UCSD-AML1 (cell line): ENCODE results near the gene PTPRM.
"Not testable (repeated sequence)": the region's sequence is repeated elsewhere in the genome, so short reads cannot be mapped to it uniquely, and the experiment has no call there.

Experiments used
- DNase-seq: peaks from one replicate; lab custom pipeline; 2025; ENCODE audit not compliant: unreplicated experiment; lab: John Stamatoyannopoulos, UW

PTPRM gene

GRCh38 chr18:7721532-7721931 lies 154.4 kb downstream of the PTPRM start:
- DNase-seq, result no peak

DNA sequence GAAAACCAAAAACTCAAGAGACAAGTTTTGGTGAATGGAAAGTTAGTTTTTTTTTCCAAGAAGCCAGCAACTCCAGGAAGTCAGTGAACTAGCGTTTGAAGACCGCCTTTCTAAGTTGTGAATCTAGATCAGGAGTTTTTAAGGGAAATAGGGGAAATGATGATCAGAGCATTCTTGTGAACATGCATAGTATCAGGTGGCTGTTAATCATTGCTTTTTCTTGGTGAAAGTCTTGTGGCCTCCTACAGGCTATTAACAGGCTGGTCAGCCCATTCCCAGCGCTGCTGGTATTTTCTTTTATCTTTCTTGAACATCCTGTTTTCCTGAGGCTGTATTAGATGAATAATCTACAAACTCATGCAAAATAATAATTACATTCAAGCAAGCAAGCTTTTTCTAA lies 155.8 kb downstream of the PTPRM start:
- no peak for DNase-seq

DNA sequence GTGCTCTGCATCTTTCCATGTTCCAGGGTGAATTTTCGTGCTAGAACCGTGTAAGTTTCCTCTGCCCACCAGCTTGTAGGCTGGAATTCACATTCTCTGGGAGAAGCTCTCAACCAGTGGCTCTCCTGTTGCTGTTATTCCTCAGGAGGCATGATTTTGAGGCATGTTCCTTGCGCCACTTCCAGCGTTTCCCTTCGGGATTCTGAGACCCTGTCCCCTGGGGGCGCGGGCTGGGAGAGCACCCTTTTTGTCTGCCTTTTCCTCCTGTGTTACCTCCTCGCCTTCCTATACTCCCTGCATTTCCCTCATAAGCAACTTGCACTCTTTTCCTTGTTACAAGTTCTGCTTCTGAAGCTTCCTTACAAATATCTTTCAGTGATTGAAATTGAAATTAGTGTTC lies 156.4 kb downstream of the PTPRM start:
- no peak for DNase-seq

DNA sequence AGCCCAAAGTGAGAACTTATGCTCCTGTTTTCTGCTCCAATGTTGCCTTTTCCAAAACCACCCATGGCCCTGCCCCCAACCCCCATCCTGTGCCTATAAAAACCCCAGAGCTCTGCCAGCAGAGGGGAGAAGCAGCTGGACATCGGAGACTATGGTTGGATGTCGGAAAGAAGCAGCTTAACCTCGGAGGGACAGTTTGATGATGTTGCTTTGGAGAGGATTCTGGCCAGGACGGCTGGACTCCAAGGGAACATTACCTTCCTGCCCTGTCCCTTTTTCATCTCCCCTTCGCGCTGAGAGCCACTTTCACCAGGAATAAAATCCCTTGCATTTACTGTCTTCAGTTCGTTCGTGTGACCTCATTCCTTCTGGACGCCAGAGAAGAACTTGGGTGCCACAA lies 158.4 kb downstream of the PTPRM start:
- DNase-seq, result no peak

GRCh38 chr18:7725897-7726296 lies 158.8 kb downstream of the PTPRM start:
- DNase-seq, result no peak

DNA sequence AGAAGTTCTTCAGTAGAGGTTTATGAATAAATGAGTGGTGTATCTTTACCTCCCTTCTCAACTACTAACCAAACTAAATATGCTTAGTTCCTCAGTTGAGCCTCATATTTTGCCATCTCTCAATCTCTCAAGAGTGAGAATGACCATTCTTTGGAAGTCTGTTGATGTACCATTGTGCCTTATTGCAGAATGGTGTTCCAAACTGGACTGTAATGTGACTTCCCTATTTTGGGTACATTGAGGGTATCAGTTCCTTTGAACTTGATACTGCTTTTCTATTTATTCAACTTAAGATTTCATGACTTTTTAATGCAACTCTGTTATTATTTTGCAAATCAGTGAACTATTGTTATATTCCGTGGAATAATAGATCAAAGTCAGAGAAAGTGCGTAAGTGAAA lies 159.4 kb downstream of the PTPRM start:
- no peak for DNase-seq

DNA sequence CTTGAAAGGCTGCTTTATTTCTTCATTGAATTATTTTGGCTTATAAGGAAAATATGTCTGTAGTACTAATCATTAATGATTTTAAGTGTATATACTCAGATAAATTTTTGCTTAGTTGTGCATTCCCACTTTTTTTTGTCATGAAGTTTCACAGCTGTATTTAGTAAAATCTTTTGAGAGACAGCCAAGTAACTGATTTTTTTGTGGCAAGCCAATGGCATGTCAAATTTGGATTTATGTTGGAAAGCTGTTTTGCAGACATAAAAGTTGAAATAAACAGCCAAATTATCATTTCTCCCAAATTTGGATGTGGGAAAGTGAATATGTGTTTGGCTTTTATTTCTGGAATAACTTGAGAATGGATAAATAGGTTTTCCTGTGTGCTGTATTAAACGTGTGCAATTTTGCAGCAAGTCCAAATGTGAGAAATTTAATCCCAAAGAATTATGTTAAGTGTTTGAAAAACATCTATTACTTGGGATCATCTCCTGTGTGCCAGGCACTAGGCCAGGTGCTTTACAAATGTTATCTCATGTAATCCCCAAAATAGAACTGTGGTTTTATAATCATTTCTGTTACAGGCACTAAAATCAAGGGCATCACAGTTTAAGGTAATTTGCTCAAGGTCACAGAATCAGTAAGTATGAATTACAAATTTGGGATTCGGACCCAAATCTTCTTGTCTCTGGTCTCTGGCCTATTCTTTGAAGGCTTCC lies 160.4 kb downstream of the PTPRM start:
- DNase-seq, result no peak

DNA sequence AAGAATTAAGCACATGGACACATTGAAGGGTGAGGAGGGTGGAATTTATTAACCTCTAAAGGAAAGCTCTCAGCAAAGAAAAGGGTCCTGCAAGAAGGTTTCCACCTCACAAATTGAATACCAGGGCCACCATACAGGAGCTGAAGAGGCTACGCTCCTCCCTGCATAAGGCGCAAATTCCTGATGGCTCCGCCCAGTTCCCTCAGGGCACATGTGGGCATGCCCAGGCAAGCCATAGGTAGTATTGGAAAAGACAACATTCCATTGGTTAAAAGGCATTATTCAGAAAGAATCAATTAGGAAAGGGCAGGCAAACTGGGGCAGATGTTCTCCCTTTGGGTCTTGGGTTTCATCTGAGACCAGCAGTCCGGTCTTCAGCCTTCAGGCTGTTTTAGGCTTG lies 161.2 kb downstream of the PTPRM start:
- no peak for DNase-seq

DNA sequence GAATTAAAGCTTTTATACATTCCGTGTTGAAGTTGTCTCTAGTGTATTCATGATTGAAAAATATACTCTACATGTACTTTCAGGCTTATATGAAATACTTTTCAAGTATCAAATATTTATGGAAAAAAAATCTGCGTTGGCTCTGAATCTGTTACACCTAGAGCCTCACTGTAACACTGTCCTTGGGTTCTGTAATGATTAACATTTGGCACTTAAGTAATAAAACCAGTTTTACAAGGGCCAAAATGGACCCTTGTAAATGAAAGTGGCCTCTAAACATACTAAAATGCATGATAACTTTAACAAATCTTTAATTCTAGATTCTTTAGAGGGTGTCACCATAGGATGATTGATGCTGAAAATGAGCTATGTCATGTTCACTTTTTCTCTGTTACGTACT lies 162.8 kb downstream of the PTPRM start:
- DNase-seq, result no peak

DNA sequence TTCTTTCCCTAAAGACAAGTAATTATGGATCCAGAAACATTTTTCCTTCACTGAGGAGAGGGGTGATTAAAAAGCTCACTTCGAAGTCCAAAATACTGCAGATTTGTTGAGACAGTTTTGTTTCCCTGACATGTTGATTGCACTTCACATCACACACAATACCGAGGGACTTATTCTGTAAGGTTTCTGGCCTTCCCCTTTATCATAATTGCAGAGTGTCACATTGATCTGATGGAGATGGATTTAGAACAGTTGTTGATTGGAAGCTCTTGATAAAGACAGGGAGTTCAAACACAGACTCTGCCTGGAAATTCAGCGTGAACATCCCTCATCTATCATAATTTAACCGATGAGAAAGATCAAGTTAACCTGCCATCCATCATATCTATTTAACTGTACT lies 163.6 kb downstream of the PTPRM start:
- no peak for DNase-seq

DNA sequence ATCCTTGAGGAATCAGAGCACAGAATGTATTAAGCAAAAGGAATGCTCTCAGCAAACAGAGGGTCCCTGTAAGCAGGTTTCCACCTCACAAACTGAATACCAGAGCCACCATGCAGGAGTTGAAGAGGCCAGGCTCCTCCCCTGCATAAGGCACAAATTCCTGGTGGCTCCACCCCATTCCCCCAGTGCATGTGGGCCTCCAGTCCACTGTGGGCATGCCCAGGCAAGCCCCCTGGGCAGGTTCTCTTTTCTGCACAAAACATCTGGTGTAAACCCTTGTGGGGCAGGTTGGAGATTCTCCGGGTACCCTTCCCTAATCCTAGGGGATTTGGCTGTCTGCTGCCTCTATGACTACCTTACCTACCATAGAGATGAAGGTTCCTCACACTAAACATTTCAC lies 166.5 kb downstream of the PTPRM start:
- DNase-seq, result peak; percentile 20

DNA sequence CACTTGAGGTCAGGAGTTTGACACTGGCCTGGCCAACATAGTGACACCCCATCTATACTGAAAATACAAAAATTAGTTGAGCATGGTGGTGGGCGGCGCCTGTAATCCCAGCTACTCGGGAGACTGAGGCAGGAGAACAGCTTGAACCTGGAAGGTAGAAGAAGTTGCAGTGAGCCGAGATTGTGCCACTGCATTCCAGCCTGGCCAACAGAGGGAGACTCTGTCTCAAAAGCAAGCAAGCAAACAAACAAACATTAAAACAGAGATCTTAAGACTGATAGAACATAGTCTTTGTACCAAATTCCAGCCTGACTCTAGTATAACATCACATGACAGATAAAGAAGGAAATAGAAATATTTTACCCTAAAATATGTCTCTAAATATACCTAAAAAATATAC lies 168.1 kb downstream of the PTPRM start:
- DNase-seq, result no peak

DNA sequence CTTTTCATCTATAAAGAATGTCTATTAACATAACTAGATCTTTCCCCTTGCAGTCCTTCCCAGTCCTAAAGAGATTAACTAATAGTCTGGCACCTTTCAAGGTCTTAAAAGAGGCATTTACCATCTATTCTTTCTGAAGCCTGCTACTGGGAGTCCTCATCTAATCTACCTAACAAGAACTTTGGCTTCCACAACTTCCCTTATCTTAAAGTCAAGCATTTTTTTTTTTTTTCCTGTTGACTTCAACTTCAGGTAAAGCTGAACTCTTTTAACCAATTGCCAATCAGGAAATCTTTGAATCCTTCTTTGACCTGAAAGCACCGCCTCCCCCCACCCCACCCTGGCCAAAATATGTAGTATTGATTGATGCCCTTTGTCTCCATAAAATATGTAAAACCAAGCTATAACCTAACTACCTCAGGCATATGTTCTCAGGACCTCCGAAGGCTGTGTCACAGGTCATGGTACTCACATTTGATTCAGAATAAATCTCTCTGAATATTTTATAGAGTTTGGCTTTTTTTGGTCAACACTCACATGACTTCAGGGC lies 168.6 kb downstream of the PTPRM start:
- DNase-seq, result no peak

DNA sequence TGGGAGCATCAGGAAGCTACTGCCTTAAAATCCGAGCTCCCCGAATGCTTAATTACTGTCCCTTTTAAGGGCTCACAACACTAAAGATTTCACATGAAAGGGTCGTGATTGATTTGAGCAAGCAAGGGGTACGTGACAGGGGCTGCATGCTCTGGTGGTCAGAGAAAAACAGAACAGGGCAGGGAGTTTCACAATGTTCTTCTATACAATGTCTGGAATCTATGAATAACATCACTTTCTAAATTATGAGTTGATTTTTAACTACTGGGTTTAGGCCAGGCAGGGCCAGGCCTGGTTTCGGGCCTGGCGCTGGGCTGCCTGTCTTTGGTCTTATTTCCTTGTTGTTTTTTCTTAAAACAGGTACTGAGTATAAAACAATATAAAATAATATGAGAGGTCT lies 169.4 kb downstream of the PTPRM start:
- not testable (repeated sequence) for DNase-seq

- no peak for DNase-seq
Observed at GRCh38 chr18:7737550-7737949, 170.4 kb downstream of the PTPRM start.

- no peak for DNase-seq
Observed at GRCh38 chr18:7740821-7741220, 173.7 kb downstream of the PTPRM start.

DNA sequence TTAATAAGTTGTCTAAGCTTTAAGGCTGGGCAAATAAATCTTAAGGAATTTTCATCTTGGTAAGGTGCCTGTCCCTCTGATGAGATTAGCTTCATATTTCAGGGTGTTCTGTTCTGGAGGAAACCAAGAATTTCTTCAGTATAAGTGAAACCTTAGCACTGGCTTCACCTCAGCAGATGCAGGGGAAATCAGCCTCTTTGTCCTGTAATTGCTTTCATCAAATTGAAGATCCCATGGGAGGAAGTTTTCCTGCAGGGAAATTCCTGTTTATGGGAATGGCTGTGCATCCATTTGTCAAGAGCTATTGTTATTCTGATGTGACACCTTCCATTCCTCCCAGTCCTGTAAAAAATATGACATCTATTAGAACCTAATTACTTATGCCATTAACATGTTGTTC lies 174.5 kb downstream of the PTPRM start:
- DNase-seq, result no peak

GRCh38 chr18:7742224-7742623 lies 175.1 kb downstream of the PTPRM start:
- no peak for DNase-seq

DNA sequence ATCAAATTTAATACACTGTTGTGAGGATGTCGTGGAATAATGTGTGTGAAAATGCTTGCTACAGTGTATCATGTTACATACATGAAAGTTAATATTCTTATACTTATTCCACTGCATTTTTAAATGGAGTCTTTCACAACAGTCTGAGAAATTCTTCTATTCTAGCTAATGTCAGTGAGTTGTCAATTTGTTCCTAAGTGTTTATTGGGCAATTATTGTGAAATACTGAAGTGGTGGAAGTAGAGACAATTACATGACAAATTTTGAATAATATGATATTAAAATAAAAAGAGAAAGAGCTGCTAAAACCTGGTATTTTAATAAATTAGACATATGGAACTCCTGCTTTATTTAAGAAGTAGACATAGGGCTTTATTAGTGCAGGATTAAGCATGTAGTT lies 176.1 kb downstream of the PTPRM start:
- no peak for DNase-seq

DNA sequence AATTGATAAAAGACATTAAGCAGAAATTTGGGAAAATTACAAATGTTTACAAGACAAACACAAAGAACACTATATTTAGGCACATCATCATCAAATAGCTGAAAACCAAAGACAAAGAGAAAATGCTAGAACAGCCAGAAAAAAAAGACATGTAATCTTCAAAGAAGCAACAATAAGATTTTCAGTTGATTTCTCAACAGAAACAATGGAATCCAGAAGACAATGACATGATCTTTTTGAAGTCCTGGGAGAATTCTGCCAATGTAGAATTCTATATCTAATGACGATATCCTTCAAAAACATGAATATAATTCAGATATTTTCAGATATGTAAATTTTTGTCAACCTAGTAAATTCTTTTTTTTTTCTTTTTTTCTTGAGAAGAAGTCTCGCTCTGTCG lies 179.0 kb downstream of the PTPRM start:
- no peak for DNase-seq

GRCh38 chr18:7748251-7749007 lies 181.3 kb downstream of the PTPRM start:
- DNase-seq, result peak; percentile 25

GRCh38 chr18:7749008-7749405 lies 181.9 kb downstream of the PTPRM start:
- no peak for DNase-seq
